Islet precursor cell (in vitro differentiated cells): ENCODE measurements around the gene HEATR5B.
A peak's percentile ranks its signal among the peaks of the same experiment; 100 is the strongest.
"Not testable (repeated sequence)": the region's sequence is repeated elsewhere in the genome, so short reads cannot be mapped to it uniquely, and the experiment has no call there.

Experiments used
- DNase-seq: peaks from one replicate; pipeline ENCODE4 v3.0.0-alpha.2; 2018

Gene HEATR5B

GRCh38 chr2:36976065-36976464, 108.1 kb downstream of the HEATR5B start:
- peak; percentile 37 for DNase-seq

- peak; percentile 17 for DNase-seq
Observed at GRCh38 chr2:36975306-36975705, 108.9 kb downstream of the HEATR5B start.

DNA sequence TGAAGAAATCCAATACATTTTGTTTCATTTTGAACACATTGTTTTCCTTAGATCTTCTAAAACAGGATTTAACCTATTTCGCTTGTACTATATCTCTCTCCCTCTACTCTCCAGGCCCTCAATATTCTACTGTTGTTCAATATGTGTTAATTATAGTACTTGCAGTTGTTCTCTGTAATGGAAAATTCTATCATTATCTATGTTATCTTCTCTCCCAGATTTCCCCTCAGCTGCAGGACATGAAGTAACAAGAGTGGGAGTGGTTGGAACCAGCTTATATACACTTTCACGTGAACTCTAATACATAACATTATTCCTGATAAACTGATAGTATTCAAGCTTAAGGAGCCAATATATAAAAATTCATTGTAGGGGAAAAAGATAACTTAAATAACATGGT, 110.9 kb downstream of the HEATR5B start:
- no peak for DNase-seq

GRCh38 chr2:36971990-36972389, 112.2 kb downstream of the HEATR5B start:
- DNase-seq: no peak

DNA sequence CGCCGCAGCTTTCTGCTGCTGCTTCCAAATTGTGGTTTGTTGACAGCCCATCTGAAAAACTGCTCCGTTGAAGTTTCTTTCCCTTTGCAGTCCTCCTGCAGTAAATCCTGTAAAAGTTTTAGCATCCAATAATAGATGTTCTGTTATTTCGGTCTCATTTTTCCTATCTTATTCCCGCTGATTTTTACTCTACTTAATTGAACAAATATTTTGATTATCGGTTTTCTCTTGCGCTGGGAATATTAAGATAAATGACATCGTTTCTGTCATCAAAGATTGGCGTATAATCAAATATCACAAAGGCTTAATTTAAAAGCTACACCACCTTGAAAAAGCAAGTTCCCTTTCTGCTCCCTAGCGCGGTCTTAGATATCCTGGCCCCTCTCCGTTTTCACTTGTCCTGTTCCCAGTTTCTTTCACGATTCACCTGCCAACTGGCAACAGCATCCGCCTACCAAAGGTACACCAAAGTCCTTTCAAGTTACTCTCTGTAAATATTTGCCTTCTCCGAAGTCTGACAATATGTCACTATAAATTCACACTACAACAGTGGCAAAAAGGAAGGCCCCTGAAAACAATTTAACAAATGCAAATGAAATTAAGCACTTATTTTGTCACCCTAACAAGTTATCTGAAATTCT, 116.8 kb downstream of the HEATR5B start:
- no peak for DNase-seq

DNA sequence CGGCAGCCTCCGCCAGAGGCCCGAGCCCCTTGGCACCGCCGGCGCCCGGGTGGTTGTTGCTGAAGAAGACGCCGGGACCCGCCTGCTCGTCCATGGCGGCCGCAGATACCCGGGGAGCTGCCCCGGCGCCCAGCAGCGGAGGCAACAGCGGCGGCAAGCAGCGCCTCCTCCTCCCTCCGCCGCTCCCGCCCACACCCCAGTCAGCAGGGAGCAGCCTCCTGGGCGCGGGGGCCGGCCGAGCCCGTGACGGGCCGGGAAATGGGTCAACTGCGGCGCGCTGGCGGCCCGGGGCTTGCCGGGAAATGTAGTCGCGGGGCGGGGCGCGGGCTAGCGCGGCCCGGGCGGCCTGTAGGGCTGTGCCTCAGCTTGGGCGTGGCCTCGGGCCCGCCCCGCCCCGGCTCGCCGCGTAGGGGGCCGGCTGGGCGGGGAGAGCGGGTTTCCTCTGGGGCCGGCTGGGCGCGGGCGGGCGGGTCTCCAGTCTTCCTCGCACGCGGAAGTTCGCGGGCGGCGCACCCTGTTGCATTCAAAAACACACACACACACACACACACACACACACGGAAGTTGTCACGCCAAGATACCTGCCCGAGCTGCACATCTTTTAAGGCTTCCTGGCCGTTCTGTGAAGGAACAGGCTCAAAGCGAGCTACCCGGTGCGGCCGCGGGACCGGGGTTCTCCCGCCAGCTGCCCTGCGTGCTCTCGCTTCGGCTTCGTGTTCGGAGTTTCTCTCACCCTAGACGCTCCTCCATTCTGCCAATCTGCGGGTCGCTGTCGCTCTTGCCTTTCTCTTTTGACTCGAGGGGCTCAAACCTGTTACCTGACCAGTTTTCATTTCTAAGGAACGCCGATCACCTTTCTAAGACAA, 117.6 kb downstream of the HEATR5B start, which contains the start of gene STRN:
Gene STRN, minus strand, starts transcription at position 167 of the 866 bp plus-strand sequence. Its CDS starts 73 bp downstream, at position 94.
- DNase-seq: peak; percentile 99

DNA sequence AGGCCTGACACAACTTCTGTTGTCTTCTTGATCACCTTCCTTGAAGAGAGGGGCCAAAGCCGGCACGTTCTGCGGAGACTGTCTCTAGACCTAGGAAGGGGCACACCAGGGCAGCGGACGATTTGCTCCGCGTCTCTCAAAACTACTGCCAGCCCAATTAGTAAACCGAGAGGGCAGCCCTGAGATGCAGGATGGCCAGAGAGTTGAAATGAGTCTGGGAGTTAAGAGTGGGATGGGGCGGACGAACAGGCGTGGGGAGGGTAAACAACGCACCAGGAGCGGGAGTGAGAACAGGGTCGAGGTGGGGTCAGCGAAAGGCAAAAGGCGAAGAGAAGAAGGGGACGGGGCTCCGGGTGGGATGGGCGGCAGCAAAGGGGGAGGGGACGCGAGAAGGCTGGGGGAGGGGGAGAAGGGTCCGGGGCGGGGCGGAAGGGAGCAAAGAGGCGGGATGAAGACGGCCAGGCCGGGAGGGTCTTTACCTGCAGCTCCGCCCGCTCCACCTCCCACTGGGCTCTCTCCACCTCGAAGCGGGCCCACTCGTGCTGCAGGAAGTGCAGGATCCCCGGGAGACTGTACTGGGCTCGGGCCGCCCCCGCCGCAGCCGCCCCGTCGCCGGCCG, 118.3 kb downstream of the HEATR5B start:
- DNase-seq: peak; percentile 90

GRCh38 chr2:36965206-36965605, 119.0 kb downstream of the HEATR5B start:
- no peak for DNase-seq

DNA sequence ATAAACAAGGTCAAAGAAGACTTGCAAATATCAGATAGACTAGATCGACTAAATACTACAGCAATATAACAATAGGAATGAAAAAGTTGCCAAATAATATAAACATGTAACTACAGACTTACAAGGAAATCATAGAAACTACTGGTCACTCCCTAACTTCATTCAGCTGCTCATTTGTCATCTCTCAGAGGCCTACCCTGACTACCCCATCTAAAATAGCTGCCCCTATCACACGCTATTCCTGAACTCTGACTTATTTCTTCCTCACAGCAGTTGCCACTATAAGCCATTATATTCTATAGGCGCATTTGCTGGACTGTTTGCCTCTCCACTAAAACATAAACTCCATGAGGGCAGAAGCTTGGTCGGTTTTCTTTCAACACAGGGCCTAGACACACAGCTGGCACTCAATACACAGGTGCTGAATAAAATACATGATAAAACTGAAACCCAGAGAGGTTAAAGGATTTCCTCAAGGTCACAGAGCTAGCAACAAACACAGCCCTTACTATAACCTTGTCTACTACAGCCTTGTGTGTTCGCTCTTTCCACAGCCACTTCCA, 119.6 kb downstream of the HEATR5B start:
- DNase-seq: no peak

- DNase-seq: no peak
Observed at GRCh38 chr2:36963734-36964133, 120.4 kb downstream of the HEATR5B start.

- peak; percentile 86 for DNase-seq
Observed at GRCh38 chr2:36963106-36963505, 121.1 kb downstream of the HEATR5B start.

DNA sequence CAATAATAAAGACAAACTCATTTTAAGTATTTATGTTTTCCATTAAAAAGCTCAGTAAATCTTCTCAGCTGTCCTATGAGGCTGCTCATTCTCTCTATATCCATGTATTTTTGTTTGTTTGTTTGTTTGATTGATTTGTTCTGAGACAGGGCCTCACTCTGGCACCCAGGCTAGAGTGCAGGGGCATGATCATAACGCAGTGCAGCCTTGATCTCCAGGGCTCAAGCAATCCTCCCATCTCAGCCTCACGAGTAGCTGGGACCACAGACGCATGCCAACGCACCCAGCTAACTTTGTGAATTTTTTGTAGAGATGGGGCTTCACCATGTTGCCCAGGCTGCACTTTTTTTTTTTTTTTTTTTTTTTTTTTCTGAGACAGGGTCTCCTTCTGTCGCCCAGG, 123.4 kb downstream of the HEATR5B start:
- DNase-seq: no peak

- DNase-seq: no peak
Observed at GRCh38 chr2:36960005-36960675, 124.0 kb downstream of the HEATR5B start.

DNA sequence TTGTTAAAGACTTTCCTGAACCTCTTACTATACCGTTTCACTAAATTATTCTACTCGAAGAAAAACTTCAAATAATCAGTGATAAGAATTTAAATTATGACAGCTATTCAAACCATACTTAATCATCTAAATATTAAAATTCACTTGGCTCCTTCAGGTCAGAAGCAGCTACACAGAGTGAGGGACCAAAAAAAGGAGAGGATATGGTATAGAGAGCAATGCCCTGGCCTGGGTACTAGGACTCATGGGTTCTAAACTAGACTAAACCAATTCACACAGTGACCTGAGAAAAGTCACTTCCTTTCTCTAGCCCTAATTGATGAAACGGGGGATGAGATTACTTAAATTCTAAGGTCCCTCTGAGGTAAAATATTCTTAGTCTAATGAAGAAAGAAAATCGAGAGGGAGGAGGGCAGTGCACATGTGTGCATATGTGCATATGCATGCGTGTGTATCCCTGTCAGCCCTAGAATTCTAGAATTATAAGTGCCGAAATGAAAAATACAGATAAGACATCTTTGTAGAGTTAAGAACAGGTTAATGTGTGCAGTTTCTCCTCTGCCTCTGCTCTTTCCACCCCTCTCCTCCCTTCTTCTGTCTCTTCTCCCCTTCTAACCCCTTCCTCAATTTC, 129.1 kb downstream of the HEATR5B start:
- DNase-seq: no peak

GRCh38 chr2:36952748-36953197, 131.4 kb downstream of the HEATR5B start:
- peak; percentile 66 for DNase-seq

- DNase-seq: no peak
Observed at GRCh38 chr2:36951574-36951973, 132.6 kb downstream of the HEATR5B start.

DNA sequence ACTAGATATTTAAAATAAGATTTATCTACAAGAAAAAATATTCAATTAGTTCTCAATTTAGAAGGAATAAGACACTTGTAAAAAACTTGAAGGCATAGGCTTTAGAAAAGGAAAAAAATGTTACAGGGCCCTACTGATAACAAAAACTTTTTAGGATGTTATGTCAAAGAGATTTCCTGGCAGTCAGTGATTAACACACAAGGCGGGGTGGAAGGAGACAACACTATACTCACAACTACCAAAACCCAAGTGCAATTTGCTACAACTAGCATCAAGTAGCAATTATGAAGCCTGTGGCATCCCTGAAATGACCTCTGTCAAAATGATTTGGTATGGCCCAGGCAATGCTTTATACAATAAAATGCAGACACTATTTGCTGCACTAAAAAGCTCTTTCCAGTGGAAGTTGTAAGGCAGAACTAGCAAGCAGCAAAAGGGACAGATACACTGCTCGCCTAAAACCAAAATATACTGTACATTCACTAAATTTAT, 133.1 kb downstream of the HEATR5B start:
- DNase-seq: no peak

- DNase-seq: no peak
Observed at GRCh38 chr2:36949845-36950244, 134.3 kb downstream of the HEATR5B start.

- DNase-seq: not testable (repeated sequence)
Observed at GRCh38 chr2:36945240-36945639, 138.9 kb downstream of the HEATR5B start.

GRCh38 chr2:36941867-36942266, 142.3 kb downstream of the HEATR5B start:
- no peak for DNase-seq

DNA sequence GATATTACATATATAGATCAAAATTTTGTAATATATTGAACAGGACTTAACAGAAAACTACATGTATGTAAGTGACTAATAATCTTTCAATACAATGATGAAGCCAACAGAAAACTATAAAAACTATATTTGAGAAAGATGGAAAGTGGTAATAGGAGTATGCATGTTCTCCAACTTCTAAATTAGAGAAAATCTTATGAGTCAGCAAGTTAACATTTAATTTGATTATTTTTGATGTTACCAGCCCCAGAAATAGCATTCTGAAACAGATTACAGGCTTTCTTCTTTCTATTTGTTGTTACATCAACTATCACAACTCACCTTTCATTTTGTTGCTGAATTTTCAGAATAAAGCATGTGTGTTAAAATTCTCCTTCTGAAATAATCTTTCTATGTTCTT, 147.6 kb downstream of the HEATR5B start:
- DNase-seq: not testable (repeated sequence)

DNA sequence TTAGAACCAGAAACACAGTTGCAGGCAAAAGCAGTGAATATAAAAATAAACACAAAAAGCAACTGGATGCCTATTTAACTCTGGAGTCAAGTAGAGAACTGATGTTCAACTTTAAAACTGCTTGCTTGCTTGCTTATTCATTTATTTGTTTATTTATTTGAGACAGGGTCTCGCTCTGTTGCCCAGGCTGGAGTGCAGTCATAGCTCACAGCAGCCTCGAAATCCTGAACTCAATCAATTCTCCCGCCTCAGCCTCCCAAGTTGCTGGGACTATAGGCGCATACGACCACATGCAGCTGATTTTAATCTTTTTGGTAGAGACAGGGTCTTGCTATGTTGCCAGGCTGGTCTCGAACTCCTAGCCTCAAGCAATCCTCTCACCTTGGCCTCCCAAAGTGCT, 152.5 kb downstream of the HEATR5B start:
- not testable (repeated sequence) for DNase-seq
